Measurements from ENCODE around the gene KIF3B. TPM values are rescaled to one million over a fixed set of nuclear protein-coding genes. Genes with fewer than 3 reads are reported as not detected.

The KIF3B gene
- total and polyA plus RNA-seq, 4 experiments from 2014 or later = 1.6 to 14.5 (median 9.7) TPM

DNA sequence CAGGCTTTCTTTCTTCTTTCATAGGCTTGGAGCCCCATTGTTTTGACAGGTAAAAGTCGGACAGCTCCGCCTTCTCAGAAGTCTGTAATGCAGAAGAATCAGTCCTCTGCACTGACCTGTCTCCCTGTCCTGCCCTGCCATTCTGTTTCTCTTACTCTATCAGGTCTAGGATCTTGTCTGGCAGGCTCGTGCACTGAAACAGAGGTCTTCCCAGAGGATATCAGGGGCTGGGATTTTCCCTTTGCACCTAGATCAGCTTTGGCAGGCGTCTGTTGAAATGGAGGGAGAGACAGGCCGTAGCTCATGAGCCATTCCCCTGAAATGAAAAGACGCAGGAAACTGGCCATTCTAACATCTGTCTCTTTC is 25.0 kb downstream of the KIF3B start:
- no peaks in the 10 kb centered on the region for H3K9me3 ChIP-seq (ENCODE audit: control insufficient read depth in 1 of 2, low read length in 2 of 2)
- H3K4me3 Mint-ChIP-seq = no peak overlapping the region
- H3K27me3 ChIP-seq (ENCODE audit: insufficient read depth, low read length) = no peaks in the 10 kb centered on the region
- DNase-seq = no peak
- no peaks in the 10 kb centered on the region for H3K27me3 Mint-ChIP-seq
- POLR2A ChIA-PET (ENCODE audit: partially characterized antibody) = no interaction called here
- CTCF ChIA-PET (ENCODE audit: partially characterized antibody) = no interaction called here
- no peaks in the 10 kb centered on the region for H3K9me3 Mint-ChIP-seq
- no peak overlapping the region for H3K27ac ChIP-seq (ENCODE audit: low read depth, low read length)
- H3K36me3 Mint-ChIP-seq = peaks cover 0 to 10% of the 10 kb centered on the region in 2 donors
- no peak overlapping the region for H3K4me3 ChIP-seq (ENCODE audit: low read length in 2 of 2)
- intact Hi-C loops (cut with micrococcal nuclease) = no loop called here
- H3K4me1 ChIP-seq (ENCODE audit: insufficient read depth, low read length) = no peaks in the 10 kb centered on the region
- H3K4me1 Mint-ChIP-seq = peaks cover 6 to 35% (median 16%) of the 10 kb centered on the region in 4 donors
- peak overlapping the region in 1 of 7 donors; percentile 18 for H3K27ac Mint-ChIP-seq
- peaks cover 5% of the 10 kb centered on the region for H3K36me3 ChIP-seq (ENCODE audit: insufficient read depth, low read length)

- peak overlapping the region in 1 of 7 donors; percentile 25 for H3K27ac Mint-ChIP-seq
- Histone ChIP-seq H3K4me1 (ENCODE audit: insufficient read depth, low read length) (no peaks in the 10 kb centered on the region), H3K36me3 (ENCODE audit: insufficient read depth, low read length) (peaks cover 5% of the 10 kb centered on the region), H3K27me3 (ENCODE audit: insufficient read depth, low read length) (no peaks in the 10 kb centered on the region), H3K4me3 (ENCODE audit: low read length in 2 of 2) (no peak overlapping the region), H3K27ac (ENCODE audit: low read depth, low read length) (no peak overlapping the region), H3K9me3 (ENCODE audit: control insufficient read depth in 1 of 2, low read length in 2 of 2) (no peaks in the 10 kb centered on the region)
- intact Hi-C loops (cut with micrococcal nuclease) = no loop called here
- ChIA-PET CTCF (ENCODE audit: partially characterized antibody) (no interaction called here), POLR2A (ENCODE audit: partially characterized antibody) (no interaction called here)
- H3K4me1 Mint-ChIP-seq = peaks cover 0 to 25% (median 8%) of the 10 kb centered on the region in 4 donors
- DNase-seq = no peak
- no peaks in the 10 kb centered on the region for H3K27me3 Mint-ChIP-seq
- H3K4me3 Mint-ChIP-seq = no peak overlapping the region
- H3K36me3 Mint-ChIP-seq = peaks cover 0 to 10% of the 10 kb centered on the region in 2 donors
- H3K9me3 Mint-ChIP-seq = no peaks in the 10 kb centered on the region
Measured at GRCh38 chr20:32304131-32304746, 26.8 kb downstream of the KIF3B start.

DNA sequence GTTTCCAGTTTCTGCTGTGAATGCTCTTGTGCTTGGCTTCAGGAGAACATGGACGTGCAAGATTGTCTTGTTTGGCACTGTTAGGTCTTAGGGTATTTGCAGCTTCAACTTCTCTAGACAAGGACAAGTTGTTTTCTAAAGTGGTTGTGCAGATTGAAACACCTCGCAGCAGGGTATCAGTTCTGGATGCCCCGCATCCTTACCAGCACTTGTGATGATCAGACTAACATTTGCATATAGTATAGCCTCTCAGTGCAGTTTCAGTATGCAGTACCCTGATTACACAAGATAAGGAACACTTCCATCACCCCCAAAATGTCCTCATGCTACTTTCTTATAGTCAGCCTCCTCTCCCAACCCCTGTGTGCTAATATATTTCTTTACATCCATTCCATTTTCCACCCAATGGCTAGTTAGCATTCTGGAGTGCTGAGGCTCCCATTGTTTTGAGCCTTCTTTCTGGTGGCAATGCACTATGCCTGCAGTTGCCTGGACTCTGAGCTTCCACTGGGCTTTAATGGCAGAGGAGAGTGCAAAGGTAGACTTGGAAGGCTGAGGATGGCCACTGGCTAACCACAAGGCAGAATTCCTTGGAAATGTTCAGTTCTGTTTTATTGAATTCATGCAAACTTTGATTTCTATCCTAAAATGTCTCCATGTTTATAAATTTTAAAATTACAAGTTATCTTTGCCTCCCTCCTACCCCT is 35.4 kb downstream of the KIF3B start:
- CTCF ChIA-PET (ENCODE audit: partially characterized antibody) = no interaction called here
- peaks cover 4 to 12% (median 7%) of the 10 kb centered on the region in 4 donors for H3K4me1 Mint-ChIP-seq
- no peaks in the 10 kb centered on the region for H3K27me3 Mint-ChIP-seq
- no peaks in the 10 kb centered on the region for H3K9me3 Mint-ChIP-seq
- Histone ChIP-seq H3K36me3 (ENCODE audit: insufficient read depth, low read length) (peaks cover 12% of the 10 kb centered on the region), H3K4me1 (ENCODE audit: insufficient read depth, low read length) (no peaks in the 10 kb centered on the region), H3K27ac (ENCODE audit: low read depth, low read length) (no peak overlapping the region), H3K9me3 (ENCODE audit: control insufficient read depth in 1 of 2, low read length in 2 of 2) (no peaks in the 10 kb centered on the region), H3K27me3 (ENCODE audit: insufficient read depth, low read length) (no peaks in the 10 kb centered on the region), H3K4me3 (ENCODE audit: low read length in 2 of 2) (no peak overlapping the region)
- no peak overlapping the region for H3K4me3 Mint-ChIP-seq
- DNase-seq = no peak
- peak overlapping the region in 1 of 7 donors; percentile 77 for H3K27ac Mint-ChIP-seq
- intact Hi-C loops (cut with micrococcal nuclease) = no loop called here
- POLR2A ChIA-PET (ENCODE audit: partially characterized antibody) = no interaction called here
- H3K36me3 Mint-ChIP-seq = peaks cover 46 to 57% of the 10 kb centered on the region in 2 donors

- no peak overlapping the region for H3K4me3 ChIP-seq (ENCODE audit: low read length in 2 of 2)
- CTCF ChIA-PET (ENCODE audit: partially characterized antibody) = no interaction called here
- no peaks in the 10 kb centered on the region for H3K4me1 ChIP-seq (ENCODE audit: insufficient read depth, low read length)
- DNase-seq = no peak
- H3K9me3 ChIP-seq (ENCODE audit: control insufficient read depth in 1 of 2, low read length in 2 of 2) = no peaks in the 10 kb centered on the region
- intact Hi-C loops (cut with micrococcal nuclease) = no loop called here
- peaks cover 10% of the 10 kb centered on the region for H3K36me3 ChIP-seq (ENCODE audit: insufficient read depth, low read length)
- Mint-ChIP-seq H3K27me3 (no peaks in the 10 kb centered on the region), H3K9me3 (no peaks in the 10 kb centered on the region), H3K36me3 (peaks cover 49 to 59% of the 10 kb centered on the region in 2 donors), H3K4me3 (no peak overlapping the region), H3K27ac (peak overlapping the region; percentile 6 to 87 (median 66)), H3K4me1 (peaks cover 4 to 12% (median 7%) of the 10 kb centered on the region in 4 donors)
- H3K27me3 ChIP-seq (ENCODE audit: insufficient read depth, low read length) = no peaks in the 10 kb centered on the region
- POLR2A ChIA-PET (ENCODE audit: partially characterized antibody) = no interaction called here
- no peak overlapping the region for H3K27ac ChIP-seq (ENCODE audit: low read depth, low read length)
Measured at GRCh38 chr20:32314768-32315167, 37.3 kb downstream of the KIF3B start.

GRCh38 chr20:32315399-32315798 is 37.9 kb downstream of the KIF3B start:
- Histone ChIP-seq H3K27me3 (ENCODE audit: insufficient read depth, low read length) (no peaks in the 10 kb centered on the region), H3K4me1 (ENCODE audit: insufficient read depth, low read length) (no peaks in the 10 kb centered on the region), H3K27ac (ENCODE audit: low read depth, low read length) (no peak overlapping the region), H3K9me3 (ENCODE audit: control insufficient read depth in 1 of 2, low read length in 2 of 2) (no peaks in the 10 kb centered on the region), H3K36me3 (ENCODE audit: insufficient read depth, low read length) (peaks cover 4% of the 10 kb centered on the region), H3K4me3 (ENCODE audit: low read length in 2 of 2) (no peak overlapping the region)
- peak overlapping the region in 3 of 7 donors; percentile 10 to 86 (median 84) for H3K27ac Mint-ChIP-seq
- no peak for DNase-seq
- no peak overlapping the region for H3K4me3 Mint-ChIP-seq
- ChIA-PET POLR2A (ENCODE audit: partially characterized antibody) (no interaction called here), CTCF (ENCODE audit: partially characterized antibody) (interaction anchor here (0.9 kb wide), 1 partner anchor 59 kb away, joined by 6 read pairs; no protein-coding TSS in a partner anchor)
- H3K9me3 Mint-ChIP-seq = no peaks in the 10 kb centered on the region
- H3K4me1 Mint-ChIP-seq = peaks cover 4 to 12% (median 7%) of the 10 kb centered on the region in 4 donors
- intact Hi-C loops (cut with micrococcal nuclease) = no loop called here
- H3K27me3 Mint-ChIP-seq = no peaks in the 10 kb centered on the region
- peaks cover 44 to 56% of the 10 kb centered on the region in 2 donors for H3K36me3 Mint-ChIP-seq

DNA sequence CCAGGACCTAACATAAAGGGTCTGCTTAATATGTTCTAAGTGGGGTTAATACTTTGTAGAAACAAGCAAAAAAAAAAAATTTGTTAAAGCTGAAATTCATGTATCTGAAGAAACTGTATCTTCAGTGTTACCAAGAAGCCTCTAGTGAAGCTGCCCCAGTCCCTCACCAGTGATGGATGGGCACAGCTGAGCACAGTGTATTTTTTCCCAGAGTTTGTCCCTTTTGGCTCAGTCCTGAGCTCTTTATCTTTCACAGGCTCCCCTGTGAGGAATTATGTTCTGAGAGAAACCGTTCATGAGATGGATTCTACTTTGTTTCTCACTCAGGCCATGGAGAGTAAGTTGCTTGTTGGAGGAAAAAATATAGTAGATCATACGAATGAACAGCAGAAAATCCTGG is 38.4 kb downstream of the KIF3B start:
- POLR2A ChIA-PET (ENCODE audit: partially characterized antibody) = no interaction called here
- intact Hi-C loops (cut with micrococcal nuclease) = no loop called here

DNA sequence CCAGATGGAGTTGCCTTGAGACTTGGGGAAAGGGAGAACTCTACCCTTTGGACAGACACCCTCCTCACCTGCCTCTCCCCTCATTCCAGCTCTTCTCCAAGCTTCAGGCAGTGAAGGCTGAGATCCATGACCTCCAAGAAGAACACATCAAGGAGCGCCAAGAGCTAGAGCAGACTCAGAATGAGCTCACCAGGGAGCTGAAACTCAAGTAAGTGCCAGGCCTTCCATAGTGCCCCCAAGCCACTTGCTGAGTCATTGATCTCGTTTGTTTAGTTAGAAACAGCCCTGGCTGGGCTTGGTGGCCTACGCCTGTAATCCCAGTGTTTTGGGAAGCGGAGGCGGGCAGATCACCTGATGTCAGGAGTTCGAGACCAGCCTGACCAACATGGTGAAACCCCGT is 39.2 kb downstream of the KIF3B start:
- Histone ChIP-seq H3K27ac (ENCODE audit: low read depth, low read length) (no peak overlapping the region), H3K4me3 (ENCODE audit: low read length in 2 of 2) (no peak overlapping the region), H3K4me1 (ENCODE audit: insufficient read depth, low read length) (no peaks in the 10 kb centered on the region), H3K27me3 (ENCODE audit: insufficient read depth, low read length) (no peaks in the 10 kb centered on the region), H3K9me3 (ENCODE audit: control insufficient read depth in 1 of 2, low read length in 2 of 2) (no peaks in the 10 kb centered on the region), H3K36me3 (ENCODE audit: insufficient read depth, low read length) (no peaks in the 10 kb centered on the region)
- POLR2A ChIA-PET (ENCODE audit: partially characterized antibody) = interaction anchor here (0.6 kb wide), 1 partner anchor 47 kb away, joined by 3 read pairs; no protein-coding TSS in a partner anchor
- no peak overlapping the region for H3K4me3 Mint-ChIP-seq
- intact Hi-C loops (cut with micrococcal nuclease) = no loop called here
- no peaks in the 10 kb centered on the region for H3K9me3 Mint-ChIP-seq
- peaks cover 43 to 57% of the 10 kb centered on the region in 2 donors for H3K36me3 Mint-ChIP-seq
- CTCF ChIA-PET (ENCODE audit: partially characterized antibody) = no interaction called here
- no peaks in the 10 kb centered on the region for H3K27me3 Mint-ChIP-seq
- H3K4me1 Mint-ChIP-seq = peaks cover 2 to 12% (median 8%) of the 10 kb centered on the region in 4 donors
- no peak for DNase-seq
- H3K27ac Mint-ChIP-seq = peak overlapping the region in 4 of 7 donors; percentile 23 to 63 (median 48)

More for the DNA sequence above, 38.4 kb downstream of the KIF3B start:
- Histone ChIP-seq H3K36me3 (ENCODE audit: insufficient read depth, low read length) (no peaks in the 10 kb centered on the region), H3K27me3 (ENCODE audit: insufficient read depth, low read length) (no peaks in the 10 kb centered on the region), H3K4me3 (ENCODE audit: low read length in 2 of 2) (no peak overlapping the region), H3K4me1 (ENCODE audit: insufficient read depth, low read length) (no peaks in the 10 kb centered on the region), H3K27ac (ENCODE audit: low read depth, low read length) (no peak overlapping the region), H3K9me3 (ENCODE audit: control insufficient read depth in 1 of 2, low read length in 2 of 2) (no peaks in the 10 kb centered on the region)
- no peak overlapping the region for H3K4me3 Mint-ChIP-seq
- CTCF ChIA-PET (ENCODE audit: partially characterized antibody) = interaction anchor here (0.9 kb wide), 1 partner anchor 59 kb away, joined by 6 read pairs; no protein-coding TSS in a partner anchor
- no peaks in the 10 kb centered on the region for H3K9me3 Mint-ChIP-seq
- no peak for DNase-seq
- H3K36me3 Mint-ChIP-seq = peaks cover 44 to 56% of the 10 kb centered on the region in 2 donors
- peak overlapping the region in 4 of 7 donors; percentile 42 to 63 (median 50) for H3K27ac Mint-ChIP-seq
- H3K27me3 Mint-ChIP-seq = no peaks in the 10 kb centered on the region
- peaks cover 2 to 12% (median 7%) of the 10 kb centered on the region in 4 donors for H3K4me1 Mint-ChIP-seq
